Heart left ventricle (tissue), 16 donors: ENCODE measurements around the gene PKP3. TPM values are rescaled to one million over a fixed set of nuclear protein-coding genes. Genes with fewer than 3 reads are reported as not detected.
A peak's percentile ranks its signal among the peaks of the same experiment; 100 is the strongest.

ENCODE experiments used
- ATAC-seq, 4 donors: fragments of 200-7000 bp; cut with Tn5 transposase; one replicate each; pipeline ENCODE4 v1.9.1; 2020 to 2022; ENCODE audit warnings: moderate library complexity in 4 of 4, mild to moderate bottlenecking in 3 of 4, moderate number of reproducible peaks in 1 of 4
- DNase-seq, 5 donors: peaks; one replicate each; pipeline ENCODE4 v3.0.0-alpha.2; 2020
- H3K27ac ChIP-seq, 12 donors: fragments of 200-600 bp; sonication (generic) in 4 of 12; one replicate each; pipeline versions ENCODE4 v1.5.0 to v1.8.0; 2016 to 2022; ENCODE audit warnings: mild to moderate bottlenecking in 2 of 12
- H3K27me3 ChIP-seq, 9 donors: fragments of 200-600 bp; sonication (generic) in 2 of 9; one replicate each; pipeline versions ENCODE4 v1.5.1 to v1.8.0; 2016 to 2022; ENCODE audit warnings: mild to moderate bottlenecking in 3 of 9
- H3K36me3 ChIP-seq, 9 donors: fragments of 200-600 bp; sonication (generic) in 2 of 9; one replicate each; pipeline versions ENCODE4 v1.5.0 to v1.8.0; 2018 to 2022; ENCODE audit warnings: mild to moderate bottlenecking in 2 of 9
- H3K4me1 ChIP-seq, 12 donors: fragments of 200-600 bp; sonication (generic) in 4 of 12; one replicate each; pipeline versions ENCODE4 v1.5.0 to v1.8.0; 2016 to 2022; ENCODE audit warnings: mild to moderate bottlenecking in 3 of 12
- H3K4me3 ChIP-seq, 12 donors: fragments of 200-600 bp; sonication (generic) in 4 of 12; one replicate each; pipeline versions ENCODE4 v1.5.0 to v1.8.0; 2017 to 2022; ENCODE audit warnings: mild to moderate bottlenecking in 9 of 12, moderate library complexity in 4 of 12
- H3K9me3 ChIP-seq, 12 donors: fragments of 200-600 bp; sonication (generic) in 4 of 12; one replicate each; pipeline versions ENCODE4 v1.5.0 to v1.8.0; 2016 to 2022; ENCODE audit warnings: mild to moderate bottlenecking in 1 of 12
- POLR2A ChIP-seq, 2 donors: fragments of 450-650 bp; IDR thresholded peaks; one replicate each; pipeline ENCODE4 v1.6.1; 2017; ENCODE audit warnings: antibody characterized with exemption in 2 of 2, mild to moderate bottlenecking in 2 of 2, moderate library complexity in 2 of 2
- WGBS, 4 donors: extraction: QIAGEN DNeasy Blood & Tissue Kit in 2 of 4; methylation state at CpG; one replicate each; pipeline versions ENCODE4 v1.1.5 to v1.1.7; 2013 to 2018; 5-methylcytosine and 5-hydroxymethylcytosine counted together
- intact Hi-C, 10 donors: fragments of 100-400 bp; cut with DNase I; formaldehyde crosslinking; loops; one replicate each; pipeline versions ENCODE4 v1.11.1 to v1.14.2; 2022
- polyA plus RNA-seq, 2 donors: library from polyadenylated mRNA; stranded (reverse); fragments of 200-250 nt; gene quantifications; one replicate each; pipeline ENCODE4 v1.2.3, GENCODE V29; 2013
- total RNA-seq, 9 donors: library from RNA; depleted of rRNA in 2 of 9; stranded (reverse); fragments of >200 nt in 2 of 9; fragmentation: NEBNext Ultra II Directional in 3 of 9; extraction: Animal tissue kit (Norgen Biotek cat#: 25700) in 3 of 9; gene quantifications; one replicate each; pipeline versions ENCODE4 v1.1.0 to v1.2.4, GENCODE V29; 2016 to 2023
- TF ChIP-seq, protein P1 (sequence below), 12 donors: fragments of 200-600 bp; sonication (generic) in 4 of 12; IDR thresholded peaks; one replicate each; pipeline versions ENCODE4 v1.5.0 to v1.8.0; 2018 to 2022; ENCODE audit warnings: antibody characterized with exemption in 12 of 12, mild to moderate bottlenecking in 5 of 12
- donor health status: ischemic (EF 13 %, LVEDD 7.1; RV severe dilation, severe dysfunction).
- donor health status: healthy with polysubstance abuse.
- donor health status: DM: no; HTN: yes; CAD: no.
- donor health status: DM: no; HTN: no; CAD: no.
- donor health status: ischemic (EF 25% LVEDD 6.9; RV normal size, moderate dysfunction).
- donor health status: ischemic (EF 25% LVEDD 5.7; RV mildly dilated, moderate dysfunction).
- donor health status: healthy.
- donor health status: DM: yes; HTN: yes; CAD: no.
- donor health status: ischemic (EF 35%, LVEDD 5.7; RV mildly dilated, moderate dysfunction).
- donor health status: nonischemic (EF 11% LVEDD 7.7; RV severe dilation, severe dysfunction).
- donor health status: DM: yes; HTN: yes; CAD: no.
- donor health status: PGD.
- donor health status: ischemic (EF 29% LVEDD 5.4; RV normal size, mild dysfunction).
- donor health status: nonischemic (EF 23%, LVEDD 6.1; RV moderate dilation, normal function).

PKP3 gene
- total and polyA plus RNA-seq, 11 donors, result 0.15 to 2.0 (median 0.61) TPM

DNA sequence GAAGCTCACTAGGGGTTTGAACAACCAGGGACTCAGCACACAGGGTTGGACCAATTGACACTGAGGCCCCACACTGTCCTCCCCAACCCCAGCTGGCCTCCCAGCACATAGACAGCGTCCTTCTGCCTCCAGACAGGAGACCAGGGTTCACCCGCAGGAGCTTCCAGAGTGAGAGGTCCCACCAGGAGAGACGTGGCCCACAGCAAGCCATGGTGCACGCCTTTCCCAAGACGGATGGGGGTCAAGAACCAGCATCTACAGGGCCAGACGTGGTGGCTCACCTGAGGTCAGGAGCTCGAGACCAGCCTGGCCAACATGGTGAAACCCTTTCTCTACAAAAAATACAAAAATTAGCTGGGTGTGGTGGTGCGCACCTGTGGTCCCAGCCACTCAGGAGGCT, 32.8 kb downstream of the PKP3 start:
- no peaks in the 10 kb centered on the region for H3K9me3 ChIP-seq
- H3K27me3 ChIP-seq, result peaks cover 0 to 47% (median 5%) of the 10 kb centered on the region in 9 donors
- 75 to 94% (median 84%) methylated on average over 6 to 8 of the region's 8 CpGs for WGBS, 4 donors
- no peaks in the 10 kb centered on the region for H3K4me1 ChIP-seq
- TF ChIP-seq, protein P1, sequence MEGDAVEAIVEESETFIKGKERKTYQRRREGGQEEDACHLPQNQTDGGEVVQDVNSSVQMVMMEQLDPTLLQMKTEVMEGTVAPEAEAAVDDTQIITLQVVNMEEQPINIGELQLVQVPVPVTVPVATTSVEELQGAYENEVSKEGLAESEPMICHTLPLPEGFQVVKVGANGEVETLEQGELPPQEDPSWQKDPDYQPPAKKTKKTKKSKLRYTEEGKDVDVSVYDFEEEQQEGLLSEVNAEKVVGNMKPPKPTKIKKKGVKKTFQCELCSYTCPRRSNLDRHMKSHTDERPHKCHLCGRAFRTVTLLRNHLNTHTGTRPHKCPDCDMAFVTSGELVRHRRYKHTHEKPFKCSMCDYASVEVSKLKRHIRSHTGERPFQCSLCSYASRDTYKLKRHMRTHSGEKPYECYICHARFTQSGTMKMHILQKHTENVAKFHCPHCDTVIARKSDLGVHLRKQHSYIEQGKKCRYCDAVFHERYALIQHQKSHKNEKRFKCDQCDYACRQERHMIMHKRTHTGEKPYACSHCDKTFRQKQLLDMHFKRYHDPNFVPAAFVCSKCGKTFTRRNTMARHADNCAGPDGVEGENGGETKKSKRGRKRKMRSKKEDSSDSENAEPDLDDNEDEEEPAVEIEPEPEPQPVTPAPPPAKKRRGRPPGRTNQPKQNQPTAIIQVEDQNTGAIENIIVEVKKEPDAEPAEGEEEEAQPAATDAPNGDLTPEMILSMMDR (IDR thresholded peaks at IDR 0.05), result no peak
- TF ChIP-seq POLR2A (IDR thresholded peaks at IDR 0.05), result no peak
- no peak overlapping the region for H3K4me3 ChIP-seq
- DNase-seq (peak in 2 of 5 donors; percentile 9 to 38), ATAC-seq (no peak)
- H3K36me3 ChIP-seq, result no peaks in the 10 kb centered on the region
- intact Hi-C loops, result no loop called here
- no peak overlapping the region for H3K27ac ChIP-seq

DNA sequence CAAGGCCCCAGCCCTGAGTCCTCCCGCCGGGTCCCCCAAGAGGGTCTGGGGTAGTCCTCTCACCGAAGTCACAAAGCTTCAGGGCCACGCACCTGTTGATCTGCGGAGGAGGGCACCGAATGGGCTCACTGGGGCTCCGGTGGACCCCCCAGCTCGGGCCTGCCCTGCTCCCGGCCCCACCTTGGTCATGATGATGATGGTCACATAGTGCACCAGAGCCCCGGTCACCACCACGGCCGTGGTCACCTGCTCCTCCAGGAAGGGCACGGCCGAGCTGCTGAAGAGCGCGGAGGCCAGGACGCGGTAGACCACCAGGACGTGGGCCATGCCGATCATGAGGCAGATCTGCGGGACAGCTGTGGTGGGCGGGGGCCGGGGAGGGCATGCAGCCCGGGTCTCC, 34.3 kb downstream of the PKP3 start:
- peaks cover 0 to 39% (median 5%) of the 10 kb centered on the region in 9 donors for H3K27me3 ChIP-seq
- DNase-seq (no peak), ATAC-seq (peak in 1 of 4 donors; percentile 30)
- no peaks in the 10 kb centered on the region for H3K4me1 ChIP-seq
- intact Hi-C loops, result no loop called here
- H3K4me3 ChIP-seq, result no peak overlapping the region
- 90 to 94% (median 91%) methylated on average over 8 to 24 of the region's 24 CpGs for WGBS, 4 donors
- no peak for TF ChIP-seq POLR2A (IDR thresholded peaks at IDR 0.05)
- TF ChIP-seq, protein P1 (IDR thresholded peaks at IDR 0.05), result no peak
- no peaks in the 10 kb centered on the region for H3K36me3 ChIP-seq
- H3K27ac ChIP-seq, result no peak overlapping the region
- no peaks in the 10 kb centered on the region for H3K9me3 ChIP-seq

DNA sequence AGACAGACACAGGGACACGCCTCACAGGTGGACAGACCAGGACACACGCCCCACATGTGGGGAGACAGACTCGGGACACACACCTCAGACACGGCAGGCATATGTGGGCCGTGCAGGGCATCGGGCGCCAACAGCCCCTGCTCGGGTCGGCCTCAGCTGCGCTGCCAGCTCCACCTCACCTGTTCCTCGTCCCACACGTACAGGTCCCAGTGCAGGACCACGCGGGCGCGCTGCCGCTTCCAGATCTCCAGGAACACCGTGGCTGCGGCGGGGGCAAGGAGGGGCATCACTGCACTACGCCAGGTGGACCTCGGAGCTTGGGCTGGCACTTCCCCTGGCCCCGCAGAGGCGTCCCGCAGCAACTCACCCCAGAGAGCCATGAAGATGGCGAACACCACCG, 35.4 kb downstream of the PKP3 start:
- no peak overlapping the region for H3K27ac ChIP-seq
- 86 to 92% (median 87%) methylated on average over 15 to 27 of the region's 27 CpGs for WGBS, 4 donors
- H3K4me1 ChIP-seq, result no peaks in the 10 kb centered on the region
- H3K27me3 ChIP-seq, result peaks cover 0 to 28% (median 2%) of the 10 kb centered on the region in 9 donors
- no peaks in the 10 kb centered on the region for H3K9me3 ChIP-seq
- H3K36me3 ChIP-seq, result no peaks in the 10 kb centered on the region
- TF ChIP-seq, protein P1 (IDR thresholded peaks at IDR 0.05), result no peak
- no peak for TF ChIP-seq POLR2A (IDR thresholded peaks at IDR 0.05)
- ATAC-seq (no peak), DNase-seq (peak in 1 of 5 donors; percentile 26)
- no peak overlapping the region for H3K4me3 ChIP-seq
- intact Hi-C loops, result no loop called here

DNA sequence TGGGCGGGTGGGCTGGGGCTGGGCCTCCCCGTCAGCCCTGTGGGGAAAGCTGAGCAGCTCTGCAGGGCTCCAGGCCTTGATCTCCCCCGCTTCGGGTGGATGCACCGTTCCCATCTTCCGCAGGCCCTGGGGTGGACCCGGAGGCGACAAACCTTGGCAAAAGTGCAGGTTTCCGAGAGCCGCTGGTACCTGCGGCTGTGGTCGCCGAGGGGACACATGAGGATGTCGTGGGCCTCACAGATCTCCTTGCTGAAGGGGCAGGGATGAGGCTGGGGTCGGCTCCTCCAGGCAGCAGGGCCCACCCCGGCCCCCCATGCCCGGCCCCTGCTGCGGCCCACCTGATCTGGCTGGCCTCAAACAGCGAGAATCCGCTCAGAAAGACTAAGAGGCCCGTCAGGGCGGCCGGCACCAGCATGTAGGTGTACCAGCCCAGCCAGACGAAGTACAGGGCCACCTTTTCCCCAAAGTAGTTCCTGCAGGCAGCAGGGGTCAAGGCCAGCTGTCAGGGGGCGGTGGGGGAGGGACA, 36.0 kb downstream of the PKP3 start:
- DNase-seq, result peak in 2 of 5 donors; percentile 11 to 15
- peaks cover 0 to 25% (median 0%) of the 10 kb centered on the region in 9 donors for H3K27me3 ChIP-seq
- no peaks in the 10 kb centered on the region for H3K9me3 ChIP-seq
- ATAC-seq, result no peak
- TF ChIP-seq, protein P1 (IDR thresholded peaks at IDR 0.05), result no peak
- TF ChIP-seq POLR2A (IDR thresholded peaks at IDR 0.05), result no peak
- WGBS, 4 donors, result 37 to 52% (median 46%) methylated on average over 11 to 25 of the region's 25 CpGs
- no peak overlapping the region for H3K4me3 ChIP-seq
- H3K27ac ChIP-seq, result no peak overlapping the region
- no peaks in the 10 kb centered on the region for H3K36me3 ChIP-seq
- no peaks in the 10 kb centered on the region for H3K4me1 ChIP-seq
- intact Hi-C loops, result loop anchor here in 1 of 10 donors (10.0 kb wide), 1 partner anchor 65 kb away; the partner anchor contains the start of gene B4GALNT4
